ENCODE measurements around the gene POU2F3. TPM values are rescaled to one million over a fixed set of nuclear protein-coding genes. Genes with fewer than 3 reads are reported as not detected.

POU2F3 gene
- polyA plus RNA-seq, 1 donor (not counting 4 experiments of a cell fraction or from before 2014, with no cell fraction given): 0.96 TPM

DNA sequence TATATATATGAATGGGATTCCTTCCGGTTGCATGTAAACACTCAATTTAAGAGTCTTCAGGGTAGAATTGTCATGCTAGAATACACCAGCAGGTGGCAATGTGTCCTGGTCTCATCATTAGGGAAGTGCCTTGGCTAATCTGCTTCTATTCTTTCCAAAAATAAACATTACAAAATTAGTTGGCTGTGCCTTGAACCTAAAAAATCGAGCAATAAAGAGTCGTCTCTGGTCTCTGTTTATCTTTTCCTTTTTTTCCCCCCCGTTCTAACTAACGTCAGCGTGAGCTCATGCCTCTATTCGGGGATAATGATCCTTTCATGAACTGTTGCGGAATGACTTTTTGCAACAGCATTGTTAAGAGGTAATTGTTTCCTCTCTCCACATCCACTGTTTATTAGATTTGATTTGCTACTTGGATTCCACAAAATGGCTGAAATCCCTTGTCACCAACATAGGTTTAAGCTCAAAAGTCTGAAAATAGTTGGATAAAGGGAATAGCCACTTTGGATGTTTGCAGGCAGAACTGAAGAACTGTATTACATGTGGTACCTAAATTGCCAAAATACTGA is 95.0 kb downstream of the POU2F3 start:
- Histone ChIP-seq H4K20me1 (ENCODE audit: control insufficient read depth, extremely low read depth, insufficient read depth, low read length) (peaks cover 12% of the 10 kb centered on the region), H3K36me3 (ENCODE audit: control insufficient read depth in 2 of 2, extremely low read depth in 1 of 2, insufficient read depth in 2 of 2, low read length in 2 of 2) (peaks cover 0 to 5% of the 10 kb centered on the region in 2 experiments), H2AFZ (ENCODE audit: control insufficient read depth, low read length) (peak overlapping the region; percentile 87), H3K4me3 (ENCODE audit: control insufficient read depth in 2 of 3, extremely low read depth in 1 of 3, insufficient read depth in 2 of 3, low read depth in 1 of 3, low read length in 3 of 3) (peak overlapping the region; percentile 78 to 98 (median 92)), H3K9me3 (ENCODE audit: control insufficient read depth, low read depth, low read length) (no peaks in the 10 kb centered on the region), H3K27ac (ENCODE audit: control insufficient read depth, insufficient read depth, low read length) (peak overlapping the region; percentile 53), H3K27me3 (ENCODE audit: control insufficient read depth, extremely low read depth, insufficient read depth, low read length) (no peaks in the 10 kb centered on the region), H3K9ac (ENCODE audit: control insufficient read depth, extremely low read depth, insufficient read depth, low read length) (peak overlapping the region; percentile 93), H3K9me1 (ENCODE audit: control insufficient read depth, extremely low read depth, insufficient read depth, low read length) (no peaks in the 10 kb centered on the region), H3K4me1 (ENCODE audit: control insufficient read depth, extremely low read depth, insufficient read depth, low read length) (peaks cover 57% of the 10 kb centered on the region), H3K4me2 (ENCODE audit: control insufficient read depth, extremely low read depth, insufficient read depth, low read depth, low read length) (peak overlapping the region; percentile 92), H3K79me2 (ENCODE audit: control insufficient read depth, insufficient read depth, low read length) (peaks cover 31% of the 10 kb centered on the region)
- dilution Hi-C loops (cut with MboI; ENCODE audit: extremely low pct_ligation_motif_present, low sequenced_read_pairs): no loop called here
- DNase-seq (ENCODE audit: low read depth, low spot score): no peak
- TF ChIP-seq CTCF (optimal IDR thresholded peaks at IDR 0.05 in 1 of 3, IDR thresholded peaks at IDR 0.05 in 1 of 3, conservative IDR thresholded peaks at IDR 0.05 in 1 of 3; ENCODE audit: extremely low read depth in 1 of 3, insufficient read depth in 2 of 3, low read length in 3 of 3) (peak; percentile 45 to 58 (median 55)), EZH2 (IDR thresholded peaks at IDR 0.05; ENCODE audit: low read length) (no peak)
- peak; percentile 36 for FAIRE-seq

DNA sequence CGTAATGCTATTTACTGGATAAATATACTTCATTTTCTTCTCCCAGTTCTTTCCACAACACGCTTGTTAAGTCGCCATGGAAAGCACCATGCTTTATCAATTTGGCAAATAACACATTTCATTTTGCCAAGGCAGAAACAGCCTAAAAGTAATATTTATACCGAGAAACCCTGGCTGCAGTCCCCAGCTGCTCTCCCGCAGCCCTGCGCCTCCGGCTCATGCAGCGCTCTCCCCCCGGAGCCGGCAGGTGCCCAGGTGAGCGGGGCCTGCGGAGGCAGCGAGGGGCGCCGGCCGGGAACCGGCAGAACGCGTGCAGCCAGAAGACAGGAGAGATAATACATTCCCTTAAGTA is 95.6 kb downstream of the POU2F3 start:
- Histone ChIP-seq H3K4me3 (ENCODE audit: control insufficient read depth in 2 of 3, extremely low read depth in 1 of 3, insufficient read depth in 2 of 3, low read depth in 1 of 3, low read length in 3 of 3) (peak overlapping the region; percentile 78 to 98 (median 92)), H3K9me3 (ENCODE audit: control insufficient read depth, low read depth, low read length) (no peaks in the 10 kb centered on the region), H3K27ac (ENCODE audit: control insufficient read depth, insufficient read depth, low read length) (peak overlapping the region; percentile 53), H3K9ac (ENCODE audit: control insufficient read depth, extremely low read depth, insufficient read depth, low read length) (peak overlapping the region; percentile 93), H4K20me1 (ENCODE audit: control insufficient read depth, extremely low read depth, insufficient read depth, low read length) (peaks cover 12% of the 10 kb centered on the region), H3K27me3 (ENCODE audit: control insufficient read depth, extremely low read depth, insufficient read depth, low read length) (no peaks in the 10 kb centered on the region), H3K4me2 (ENCODE audit: control insufficient read depth, extremely low read depth, insufficient read depth, low read depth, low read length) (peak overlapping the region; percentile 92), H3K9me1 (ENCODE audit: control insufficient read depth, extremely low read depth, insufficient read depth, low read length) (no peaks in the 10 kb centered on the region), H3K79me2 (ENCODE audit: control insufficient read depth, insufficient read depth, low read length) (peaks cover 32% of the 10 kb centered on the region), H3K4me1 (ENCODE audit: control insufficient read depth, extremely low read depth, insufficient read depth, low read length) (peaks cover 62% of the 10 kb centered on the region), H2AFZ (ENCODE audit: control insufficient read depth, low read length) (peak overlapping the region; percentile 87), H3K36me3 (ENCODE audit: control insufficient read depth in 2 of 2, extremely low read depth in 1 of 2, insufficient read depth in 2 of 2, low read length in 2 of 2) (no peaks in the 10 kb centered on the region)
- dilution Hi-C loops (cut with MboI; ENCODE audit: extremely low pct_ligation_motif_present, low sequenced_read_pairs): no loop called here
- no peak for FAIRE-seq
- DNase-seq (ENCODE audit: low read depth, low spot score): no peak
- no peak for TF ChIP-seq EZH2 (IDR thresholded peaks at IDR 0.05; ENCODE audit: low read length)
- no peak for TF ChIP-seq CTCF (optimal IDR thresholded peaks at IDR 0.05 in 1 of 3, IDR thresholded peaks at IDR 0.05 in 1 of 3, conservative IDR thresholded peaks at IDR 0.05 in 1 of 3; ENCODE audit: extremely low read depth in 1 of 3, insufficient read depth in 2 of 3, low read length in 3 of 3)

Measured in keratinocyte (primary cell).